Skeletal muscle tissue (tissue), 4 donors: ENCODE data around the gene FILIP1. TPM values are rescaled to one million over a fixed set of nuclear protein-coding genes. Genes with fewer than 3 reads are reported as not detected.

Source experiments
- H3K27ac ChIP-seq: one replicate; pipeline ENCODE4 v1.7.0; 2013; ENCODE audit warnings: mild to moderate bottlenecking, low read depth, low read length, inconsistent platforms
- H3K27me3 ChIP-seq, 3 donors: one replicate each; pipeline ENCODE4 v1.7.0; 2013; ENCODE audit warnings: low read length in 3 of 3; ENCODE audit not compliant: control insufficient read depth in 3 of 3, insufficient read depth in 3 of 3
- H3K36me3 ChIP-seq, 3 donors: one replicate each; pipeline ENCODE4 v1.7.0; 2013; ENCODE audit warnings: low read length in 3 of 3; ENCODE audit not compliant: control insufficient read depth in 3 of 3, insufficient read depth in 3 of 3
- H3K4me1 ChIP-seq, 3 donors: one replicate each; pipeline ENCODE4 v1.7.0; 2013; ENCODE audit warnings: low read length in 3 of 3, mild to moderate bottlenecking in 3 of 3; ENCODE audit not compliant: control insufficient read depth in 3 of 3, insufficient read depth in 3 of 3
- H3K4me3 ChIP-seq, 3 donors: one replicate each; pipeline ENCODE4 v1.7.0; 2013; ENCODE audit warnings: low read length in 3 of 3
- H3K9ac ChIP-seq, 3 donors: one replicate each; pipeline ENCODE4 v1.7.0; 2013; ENCODE audit warnings: low read length in 3 of 3, mild to moderate bottlenecking in 3 of 3, moderate library complexity in 2 of 3, low read depth in 1 of 3
- H3K9me3 ChIP-seq, 3 donors: one replicate each; pipeline ENCODE4 v1.7.0; 2013; ENCODE audit warnings: low read length in 3 of 3; ENCODE audit not compliant: control insufficient read depth in 3 of 3
- total RNA-seq: library from RNA; depleted of rRNA; stranded (reverse); fragments of >200 nt; gene quantifications from one replicate; pipeline ENCODE4 v1.2.3, GENCODE V29; 2014
- donor health status: Osteomylitis.

The FILIP1 gene
- total RNA-seq, 1 donor from 2014 or later = 19.3 TPM

- no peak overlapping the region for H3K9ac ChIP-seq
- peaks cover 17 to 38% (median 31%) of the 10 kb centered on the region in 3 donors for H3K4me1 ChIP-seq
- no peak overlapping the region for H3K4me3 ChIP-seq
- no peaks in the 10 kb centered on the region for H3K36me3 ChIP-seq
- no peaks in the 10 kb centered on the region for H3K27me3 ChIP-seq
- no peak overlapping the region for H3K27ac ChIP-seq
- H3K9me3 ChIP-seq = no peaks in the 10 kb centered on the region
Observed at GRCh38 chr6:75397656-75398465, 95.7 kb downstream of the FILIP1 start.

DNA sequence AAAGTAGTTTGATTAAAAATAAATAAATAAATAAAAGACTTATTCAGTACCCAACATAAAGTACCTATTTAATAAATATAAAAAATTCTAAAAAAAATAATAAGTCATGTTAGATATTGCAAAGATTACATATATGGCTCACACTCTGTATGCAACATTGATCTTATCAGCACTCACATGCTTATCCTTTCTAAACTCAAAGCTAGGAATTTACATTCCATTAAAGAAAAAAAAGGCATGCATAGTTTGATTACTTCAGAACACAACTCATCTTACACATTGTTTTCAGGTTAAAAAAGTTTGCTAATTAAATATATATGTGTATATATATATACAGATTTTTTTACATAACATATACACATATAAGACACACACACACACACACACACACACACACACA, 96.4 kb downstream of the FILIP1 start:
- no peak overlapping the region for H3K4me3 ChIP-seq

GRCh38 chr6:75396005-75396800, 97.4 kb downstream of the FILIP1 start:
- Histone ChIP-seq H3K9me3 (no peaks in the 10 kb centered on the region), H3K4me3 (peak overlapping the region in 1 of 3 donors; percentile 0), H3K4me1 (peaks cover 14 to 45% (median 22%) of the 10 kb centered on the region in 3 donors), H3K36me3 (no peaks in the 10 kb centered on the region), H3K9ac (no peak overlapping the region), H3K27ac (peak overlapping the region; percentile 64), H3K27me3 (no peaks in the 10 kb centered on the region)

More for the DNA sequence above, 96.4 kb downstream of the FILIP1 start:
- Histone ChIP-seq H3K36me3 (no peaks in the 10 kb centered on the region), H3K27ac (no peak overlapping the region), H3K4me1 (peaks cover 14 to 37% (median 31%) of the 10 kb centered on the region in 3 donors), H3K9ac (no peak overlapping the region), H3K27me3 (no peaks in the 10 kb centered on the region), H3K9me3 (no peaks in the 10 kb centered on the region)

DNA sequence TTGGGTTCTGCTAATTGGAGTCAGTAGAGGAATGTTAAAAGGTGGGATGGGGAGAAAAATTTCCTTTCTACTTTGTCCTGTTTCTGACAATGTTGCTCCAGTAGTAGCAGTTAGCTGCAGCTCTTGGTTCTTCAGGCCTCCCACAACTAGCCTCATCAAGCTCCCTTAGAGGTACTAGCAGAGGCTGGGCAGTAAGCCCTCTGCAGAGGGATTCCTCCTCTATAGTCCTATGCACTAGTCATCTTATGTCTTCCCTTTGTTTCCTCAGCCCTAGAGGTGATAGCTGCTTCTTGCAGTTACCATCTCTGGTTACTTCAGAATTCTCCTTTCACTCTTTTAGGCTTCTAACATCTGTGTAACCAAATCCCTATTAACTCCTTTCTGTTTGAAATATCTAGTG, 99.8 kb downstream of the FILIP1 start:
- Histone ChIP-seq H3K9ac (no peak overlapping the region), H3K27ac (no peak overlapping the region), H3K4me1 (peaks cover 7 to 31% (median 10%) of the 10 kb centered on the region in 3 donors), H3K27me3 (no peaks in the 10 kb centered on the region), H3K9me3 (no peaks in the 10 kb centered on the region), H3K4me3 (no peak overlapping the region), H3K36me3 (no peaks in the 10 kb centered on the region)

DNA sequence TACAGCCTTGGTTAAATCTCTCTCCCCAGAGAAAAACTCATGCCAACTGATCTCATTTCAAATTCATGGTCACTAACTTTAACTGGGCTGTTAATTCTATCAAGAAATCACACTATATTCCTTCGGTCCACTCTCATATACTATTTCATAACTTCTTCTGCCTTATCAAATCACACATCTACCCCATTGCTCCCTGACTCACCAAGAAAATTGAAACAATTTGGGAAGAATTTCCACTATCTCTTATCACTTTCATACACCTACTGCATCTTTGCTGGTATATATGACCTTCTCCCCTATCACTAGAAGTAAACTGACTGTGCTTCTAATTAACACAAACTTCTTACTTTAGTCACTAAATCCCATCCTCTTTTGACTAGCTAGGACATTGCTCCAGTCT, 102.3 kb downstream of the FILIP1 start:
- no peak overlapping the region for H3K27ac ChIP-seq
- H3K36me3 ChIP-seq = no peaks in the 10 kb centered on the region
- no peak overlapping the region for H3K9ac ChIP-seq
- H3K4me3 ChIP-seq = no peak overlapping the region
- peaks cover 3 to 20% (median 6%) of the 10 kb centered on the region in 3 donors for H3K4me1 ChIP-seq
- no peaks in the 10 kb centered on the region for H3K27me3 ChIP-seq
- no peaks in the 10 kb centered on the region for H3K9me3 ChIP-seq

DNA sequence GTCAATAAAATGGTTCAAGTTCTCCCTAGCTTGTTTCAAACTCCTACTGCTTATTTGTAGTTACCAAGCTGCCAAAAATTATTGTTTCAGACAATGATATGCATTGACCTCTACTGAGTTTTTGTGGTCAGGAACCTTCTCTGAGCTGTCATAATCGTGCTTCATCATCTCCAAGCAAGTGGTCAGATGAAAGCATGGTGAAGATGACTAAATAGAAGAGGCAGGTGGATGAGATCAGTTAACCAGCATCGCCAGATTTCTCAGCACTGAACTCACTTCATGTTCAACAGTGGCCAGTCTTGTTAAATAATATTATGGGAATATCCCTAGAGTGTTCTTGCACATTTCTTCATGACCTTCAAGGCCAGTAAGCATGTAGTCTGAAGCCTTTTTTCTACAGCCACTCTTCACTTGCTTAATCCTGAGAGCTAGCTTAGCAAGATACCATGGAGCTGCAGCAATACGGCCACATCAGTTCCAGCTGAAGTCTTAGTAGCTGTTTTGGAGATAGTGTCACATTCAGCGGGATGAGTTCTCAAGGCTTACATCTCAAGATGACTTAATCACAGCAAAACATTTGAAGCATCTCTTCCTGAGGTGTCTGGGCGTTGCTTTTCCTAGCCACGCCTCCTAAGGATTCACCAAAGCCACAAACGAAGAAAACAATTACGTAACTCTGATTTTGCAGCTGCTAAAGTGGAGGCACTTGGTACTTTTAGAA, 107.4 kb downstream of the FILIP1 start:
- no peaks in the 10 kb centered on the region for H3K27me3 ChIP-seq
- no peaks in the 10 kb centered on the region for H3K36me3 ChIP-seq
- H3K9me3 ChIP-seq = no peaks in the 10 kb centered on the region
- no peak overlapping the region for H3K9ac ChIP-seq
- H3K27ac ChIP-seq = no peak overlapping the region
- H3K4me1 ChIP-seq = peaks cover 9 to 13% (median 10%) of the 10 kb centered on the region in 3 donors
- no peak overlapping the region for H3K4me3 ChIP-seq

DNA sequence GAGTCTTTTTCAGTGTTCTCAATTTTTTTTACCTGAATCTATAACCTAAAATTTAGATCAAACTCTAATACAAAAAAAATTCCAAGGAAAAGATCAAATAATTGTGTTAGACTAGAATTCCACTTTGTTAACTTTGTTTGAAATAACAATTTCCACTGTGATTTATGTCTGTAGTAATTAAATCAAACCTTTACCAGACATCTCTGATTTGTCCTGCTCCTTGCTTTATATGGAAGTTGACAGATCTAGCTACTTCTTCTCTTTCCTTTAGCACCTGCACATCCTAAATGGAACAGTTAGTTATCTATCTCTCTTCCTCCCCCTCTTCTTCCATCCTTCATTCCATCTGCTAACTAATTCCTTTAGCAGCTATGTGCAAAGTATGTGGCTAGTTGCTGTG, 109.5 kb downstream of the FILIP1 start:
- H3K36me3 ChIP-seq = no peaks in the 10 kb centered on the region
- no peak overlapping the region for H3K27ac ChIP-seq
- H3K9me3 ChIP-seq = no peaks in the 10 kb centered on the region
- H3K9ac ChIP-seq = no peak overlapping the region
- H3K27me3 ChIP-seq = no peaks in the 10 kb centered on the region
- no peak overlapping the region for H3K4me3 ChIP-seq
- peaks cover 9 to 16% (median 10%) of the 10 kb centered on the region in 3 donors for H3K4me1 ChIP-seq

DNA sequence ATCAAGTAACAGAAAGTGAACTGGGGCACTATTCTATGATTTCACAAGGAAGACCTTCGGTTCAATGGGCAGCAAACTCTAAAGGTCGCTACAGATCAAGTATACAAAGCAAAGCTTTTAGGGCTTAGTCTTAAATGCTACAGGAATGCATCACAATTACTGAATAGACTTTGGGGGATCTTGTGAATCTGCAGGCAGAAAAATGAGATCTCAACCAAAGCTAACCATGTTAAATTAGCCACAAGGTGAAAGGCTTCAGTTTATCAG, 111.0 kb downstream of the FILIP1 start:
- no peak overlapping the region for H3K9ac ChIP-seq
- H3K27ac ChIP-seq = no peak overlapping the region
- peaks cover 9 to 17% (median 10%) of the 10 kb centered on the region in 3 donors for H3K4me1 ChIP-seq
- H3K36me3 ChIP-seq = no peaks in the 10 kb centered on the region
- no peak overlapping the region for H3K4me3 ChIP-seq
- H3K9me3 ChIP-seq = no peaks in the 10 kb centered on the region
- no peaks in the 10 kb centered on the region for H3K27me3 ChIP-seq

DNA sequence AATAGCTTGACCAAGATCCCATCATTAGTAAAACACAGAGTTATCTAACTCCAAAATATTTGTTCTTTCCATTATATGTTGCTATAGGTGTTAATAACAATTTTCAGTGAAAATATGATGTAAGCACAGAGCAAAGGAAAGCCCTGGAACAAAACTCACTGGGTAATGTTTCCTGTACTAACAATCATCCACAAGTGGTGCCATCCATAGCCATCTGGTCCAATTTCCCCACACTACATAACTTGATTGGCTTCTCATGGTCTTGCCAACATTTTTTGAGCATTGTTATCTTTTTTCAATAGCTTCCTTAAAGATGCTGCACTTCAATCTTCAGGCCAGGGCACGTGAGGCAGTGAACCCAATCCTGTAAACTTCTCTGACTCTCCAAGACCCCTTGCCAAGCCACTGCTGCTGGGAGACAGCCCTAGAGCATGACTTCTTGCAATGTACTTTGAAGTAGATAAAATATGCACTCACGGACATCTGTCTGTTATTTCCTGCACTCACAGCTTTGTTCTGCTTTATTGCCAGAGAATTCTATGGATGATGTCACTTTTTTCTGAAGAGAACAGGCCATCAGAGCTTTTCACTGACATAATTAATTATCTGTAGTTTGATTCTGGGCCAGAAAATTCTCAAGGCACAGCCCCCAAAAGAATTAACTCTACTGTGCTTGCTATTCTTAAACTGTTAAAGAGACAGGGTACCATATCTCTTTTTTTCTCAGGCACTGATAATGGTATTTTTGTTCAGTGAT, 111.5 kb downstream of the FILIP1 start:
- Histone ChIP-seq H3K9me3 (no peaks in the 10 kb centered on the region), H3K9ac (no peak overlapping the region), H3K27ac (no peak overlapping the region)

More for the DNA sequence above, 111.5 kb downstream of the FILIP1 start:
- Histone ChIP-seq H3K27me3 (no peaks in the 10 kb centered on the region), H3K4me3 (no peak overlapping the region), H3K4me1 (peaks cover 10 to 17% (median 14%) of the 10 kb centered on the region in 3 donors), H3K36me3 (no peaks in the 10 kb centered on the region)
